Activated CD4-positive, alpha-beta T cell treated with anti-CD3 and anti-CD28 coated beads, Interleukin-2, Interleukin-4, amounts not matched to agents 100 ng/mL and 50 ng/mL, durations not matched to agents 16 hours and 8 hours (primary cell): ENCODE data around the gene VPS9D1.

Experiments used
- DNase-seq: peaks from one replicate; pipeline ENCODE4 v3.0.0-alpha.2; 2020; ENCODE audit warnings: low spot score

The VPS9D1 gene

GRCh38 chr16:89732142-89732917 is 11.6 kb upstream of the VPS9D1 start:
- DNase-seq = no peak

GRCh38 chr16:89730610-89731234 is 10.0 kb upstream of the VPS9D1 start:
- no peak for DNase-seq

GRCh38 chr16:89729863-89730593 is 9.3 kb upstream of the VPS9D1 start:
- DNase-seq = no peak

- no peak for DNase-seq
These were observed 8.6 kb upstream of the VPS9D1 start for GRCh38 chr16:89729293-89729692.

GRCh38 chr16:89727406-89728120 is 6.9 kb upstream of the VPS9D1 start:
- DNase-seq = no peak

GRCh38 chr16:89723279-89724250 is 2.9 kb upstream of the VPS9D1 start:
- DNase-seq = peak; percentile 82

GRCh38 chr16:89722392-89723278 is 1.9 kb upstream of the VPS9D1 start:
- DNase-seq = peak; percentile 87

- DNase-seq = peak; percentile 88
These were observed 1.1 kb upstream of the VPS9D1 start for GRCh38 chr16:89721546-89722391.

GRCh38 chr16:89720551-89720812 is 216 bp downstream of the VPS9D1 start:
- DNase-seq = peak; percentile 22

GRCh38 chr16:89717688-89718505 is 2.8 kb downstream of the VPS9D1 start:
- no peak for DNase-seq

- no peak for DNase-seq
These were observed 3.6 kb downstream of the VPS9D1 start for GRCh38 chr16:89716916-89717687.

- DNase-seq = no peak
These were observed 4.2 kb downstream of the VPS9D1 start for GRCh38 chr16:89716493-89716892.

GRCh38 chr16:89712274-89712781 is 8.4 kb downstream of the VPS9D1 start:
- DNase-seq = no peak

GRCh38 chr16:89711601-89712273 is 9.0 kb downstream of the VPS9D1 start:
- DNase-seq = peak; percentile 86

- DNase-seq = no peak
These were observed 9.8 kb downstream of the VPS9D1 start for GRCh38 chr16:89710709-89711564.
